Hematopoietic multipotent progenitor cell treated with erythropoietin and hydrocortisone succinate and interleukin-3 and kit ligand, for 17 days (in vitro differentiated cells): ENCODE measurements around the gene TAGLN3.
"Not testable (repeated sequence)": the region's sequence is repeated elsewhere in the genome, so short reads cannot be mapped to it uniquely, and the experiment has no call there.

Experiments used
- DNase-seq: peaks from one replicate; pipeline ENCODE4 v3.0.0-alpha.2; 2015; ENCODE audit warnings: low spot score

TAGLN3 gene

GRCh38 chr3:112010636-112011035 is 11.9 kb downstream of the TAGLN3 start:
- DNase-seq = no peak

- DNase-seq = no peak
These were observed 12.7 kb downstream of the TAGLN3 start for GRCh38 chr3:112011376-112011940.

GRCh38 chr3:112012205-112012992 is 13.7 kb downstream of the TAGLN3 start:
- DNase-seq = no peak

DNA sequence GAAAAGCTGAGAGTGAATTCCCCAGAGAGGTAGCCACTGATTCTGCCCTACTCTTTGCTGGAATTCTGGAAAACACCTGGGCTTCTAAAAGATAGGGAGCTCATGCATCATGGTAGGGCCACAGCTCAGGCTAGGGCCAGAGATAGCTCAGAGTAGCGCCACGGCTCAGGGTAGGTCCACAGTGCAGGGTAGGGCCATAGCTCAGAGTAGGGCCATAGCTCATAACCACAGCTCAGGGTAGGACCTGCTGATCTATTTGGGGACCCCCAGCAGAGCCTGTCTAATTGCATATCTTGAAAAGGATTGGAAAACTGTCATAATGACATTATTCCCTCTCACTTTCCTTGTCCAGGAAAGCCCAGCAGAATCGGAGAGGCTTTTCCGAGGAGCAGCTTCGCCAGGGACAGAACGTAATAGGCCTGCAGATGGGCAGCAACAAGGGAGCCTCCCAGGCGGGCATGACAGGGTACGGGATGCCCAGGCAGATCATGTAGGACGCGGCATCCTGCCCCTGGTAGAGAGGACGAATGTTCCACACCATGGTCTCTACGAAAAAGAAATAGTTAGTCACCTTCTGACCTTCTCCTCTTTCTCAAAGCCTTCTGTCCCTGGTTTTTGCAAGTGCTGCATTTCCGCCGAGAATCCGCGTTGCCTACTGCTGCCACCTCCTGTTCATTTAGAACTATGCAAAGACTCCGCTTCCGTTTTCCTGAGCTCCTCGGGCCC is 14.5 kb downstream of the TAGLN3 start:
- DNase-seq = peak; percentile 6

DNA sequence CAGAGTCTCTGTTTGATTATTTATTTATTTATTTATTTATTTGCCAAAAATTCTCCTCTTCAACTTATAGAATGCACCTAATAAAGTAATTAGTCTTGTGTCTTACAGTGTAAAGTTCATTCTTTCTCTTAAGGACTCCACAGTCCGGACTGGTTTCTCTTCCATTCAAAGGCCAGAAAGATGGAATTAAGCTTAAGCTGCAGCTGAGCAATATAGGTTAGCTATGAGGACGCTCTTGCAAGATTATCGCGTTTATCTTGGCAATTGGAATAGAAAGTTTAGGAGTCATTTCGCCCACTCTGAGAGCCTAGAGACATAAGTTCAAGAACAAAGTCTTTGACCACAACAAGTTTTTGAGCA is 15.0 kb downstream of the TAGLN3 start:
- DNase-seq = no peak

DNA sequence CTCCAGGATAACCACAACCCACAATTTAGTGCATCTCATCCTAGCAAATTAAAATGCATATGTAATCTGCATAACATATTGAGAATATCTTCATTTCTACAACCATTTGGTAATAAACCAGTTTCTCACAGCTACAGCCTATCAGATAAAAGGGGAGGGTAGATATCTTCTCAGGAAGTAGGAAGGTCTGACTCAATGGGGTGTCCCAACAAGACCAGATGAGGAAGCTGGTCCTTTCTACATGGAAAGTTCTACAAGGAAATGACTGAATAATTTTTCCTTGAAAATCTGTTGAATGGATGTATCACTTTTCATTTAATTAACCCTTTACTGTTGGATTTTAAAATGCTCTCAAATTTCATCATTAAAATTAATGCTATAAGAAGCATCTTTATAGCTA is 18.4 kb downstream of the TAGLN3 start:
- DNase-seq = no peak

GRCh38 chr3:112018712-112019111 is 20.0 kb downstream of the TAGLN3 start:
- DNase-seq = no peak

DNA sequence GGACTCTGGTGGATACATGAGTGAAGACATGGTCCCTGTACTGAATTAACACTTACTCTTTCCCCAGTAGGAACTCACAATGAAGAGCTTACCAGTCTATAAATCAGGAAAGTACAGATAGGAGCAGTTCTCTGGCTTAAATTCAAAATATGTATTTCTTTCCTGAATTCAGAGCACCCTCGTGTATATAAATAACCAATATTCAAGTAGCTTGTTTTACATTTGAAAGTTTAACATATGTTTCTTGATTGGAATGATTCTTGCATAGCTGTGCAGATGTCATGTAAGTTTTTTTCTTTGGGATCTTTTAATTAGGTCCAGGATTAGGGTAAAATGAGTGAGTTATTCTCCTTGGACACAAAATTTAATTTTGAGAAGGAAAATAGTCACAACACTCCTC is 21.0 kb downstream of the TAGLN3 start:
- DNase-seq = no peak

DNA sequence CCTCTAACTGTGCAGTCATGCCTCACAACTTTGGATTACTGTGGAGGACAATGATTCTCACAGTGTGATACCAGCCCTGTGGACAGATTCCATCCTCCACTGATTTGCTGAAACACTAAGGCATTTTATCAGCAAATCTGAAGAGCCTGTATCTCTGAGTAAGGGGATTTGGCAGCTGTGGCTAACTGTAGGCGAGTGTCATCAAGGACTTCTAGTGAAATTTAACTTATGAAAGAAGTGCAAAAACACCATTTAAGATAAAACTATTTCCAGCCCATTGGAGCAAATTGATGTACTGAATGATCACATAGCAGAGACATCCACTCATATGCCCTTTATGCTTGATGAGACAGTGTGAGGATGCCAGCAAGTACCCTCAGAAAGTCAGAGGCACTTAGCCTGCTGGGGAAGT is 22.0 kb downstream of the TAGLN3 start:
- DNase-seq = no peak

DNA sequence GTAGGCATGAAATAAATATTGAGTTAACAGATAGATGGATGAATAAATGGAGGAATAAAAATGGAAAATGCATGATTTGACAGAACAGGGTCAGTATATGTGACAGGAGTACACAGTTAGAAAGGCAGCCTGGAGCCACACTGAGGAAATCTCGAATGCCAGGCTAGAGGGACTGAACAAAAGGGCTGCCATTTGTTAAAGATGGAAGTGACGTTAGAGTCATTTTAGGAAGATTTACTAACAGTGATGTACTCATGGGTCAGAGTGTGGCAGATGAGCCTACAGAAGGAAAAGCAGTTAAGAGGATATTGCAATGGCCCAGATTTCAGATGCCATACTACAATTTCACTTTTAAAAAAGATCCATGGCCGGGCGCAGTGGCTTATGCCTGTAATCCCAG is 28.4 kb downstream of the TAGLN3 start:
- DNase-seq = no peak

- no peak for DNase-seq
These were observed 29.1 kb downstream of the TAGLN3 start for GRCh38 chr3:112027826-112028225.

DNA sequence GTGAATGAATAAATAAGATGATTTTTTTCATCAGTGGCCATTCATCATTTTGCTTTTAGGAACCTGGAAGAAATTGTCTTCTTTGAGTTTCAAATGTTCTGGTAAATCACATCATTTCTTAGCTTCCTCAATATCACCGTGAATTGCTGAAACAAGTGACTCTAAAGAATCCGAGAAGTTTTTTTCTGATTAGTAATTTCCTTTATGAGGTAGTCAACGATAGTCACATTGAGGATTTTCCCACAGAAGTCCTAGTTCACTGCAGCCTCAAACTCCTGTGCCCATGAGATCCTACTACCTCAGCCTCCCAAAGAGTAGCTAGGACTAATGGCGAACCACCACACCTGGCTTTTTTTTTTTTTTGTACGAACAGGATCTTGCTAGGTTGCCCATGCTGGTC is 32.2 kb downstream of the TAGLN3 start:
- no peak for DNase-seq

- DNase-seq = no peak
These were observed 33.5 kb downstream of the TAGLN3 start for GRCh38 chr3:112032098-112032731.

GRCh38 chr3:112034436-112034835 is 35.7 kb downstream of the TAGLN3 start, which contains the start of gene TMPRSS7:
TMPRSS7 (plus strand) TSS chr3:112034736; CDS start chr3:112034846, 110 bp downstream.
- DNase-seq = no peak

GRCh38 chr3:112035241-112035640 is 36.5 kb downstream of the TAGLN3 start:
- no peak for DNase-seq

- not testable (repeated sequence) for DNase-seq
These were observed 38.5 kb downstream of the TAGLN3 start for GRCh38 chr3:112037194-112037593.

- DNase-seq = no peak
These were observed 40.1 kb downstream of the TAGLN3 start for GRCh38 chr3:112038863-112039262.

DNA sequence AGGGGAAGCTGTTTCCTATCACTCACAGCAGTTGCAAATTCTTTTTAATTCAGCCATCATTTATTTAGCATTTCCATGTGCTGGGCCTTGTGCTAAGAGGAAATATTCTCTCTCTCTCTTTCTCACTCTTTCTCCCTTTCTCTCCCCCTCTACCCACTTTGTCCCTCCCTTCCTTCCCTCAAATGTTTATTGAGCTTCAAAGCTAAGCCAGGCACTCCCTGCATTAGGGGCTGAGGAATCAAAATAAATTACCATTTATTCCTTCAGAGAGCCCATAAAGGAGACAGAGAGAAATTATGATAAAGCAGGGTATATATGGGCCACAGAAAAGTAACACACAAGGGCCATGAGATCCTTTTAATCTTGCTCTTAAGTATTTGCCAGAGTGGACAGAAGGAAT is 42.6 kb downstream of the TAGLN3 start:
- DNase-seq = no peak

- DNase-seq = no peak
These were observed 44.1 kb downstream of the TAGLN3 start for GRCh38 chr3:112042842-112043280.

DNA sequence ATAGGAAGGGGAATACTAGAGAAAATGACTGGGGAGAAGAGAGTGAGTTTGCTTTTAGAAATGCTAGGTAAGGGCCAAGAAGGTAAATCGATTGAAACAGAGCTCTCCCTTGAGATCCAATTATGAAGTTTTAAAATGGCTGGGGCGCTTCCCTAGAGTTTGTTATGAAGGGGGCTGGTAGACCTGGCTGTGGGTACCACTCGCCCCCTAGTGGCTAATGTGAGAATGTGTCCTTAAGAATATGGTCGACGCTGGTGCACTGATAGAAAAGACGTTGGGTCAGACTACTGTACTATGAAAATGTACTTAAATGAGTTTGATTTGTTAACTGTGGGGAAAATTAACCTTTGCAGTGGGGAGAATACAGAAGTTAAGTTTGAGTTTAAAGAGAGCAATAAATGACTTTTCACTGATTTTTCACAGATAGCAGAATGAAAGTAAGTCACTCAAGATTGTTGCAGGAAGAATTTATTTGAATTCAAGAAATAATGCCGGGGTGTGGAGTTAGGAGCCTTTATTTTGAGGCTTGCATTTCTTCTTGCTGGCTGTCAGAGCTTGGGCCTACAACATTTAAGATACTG is 45.0 kb downstream of the TAGLN3 start:
- DNase-seq = peak; percentile 49

DNA sequence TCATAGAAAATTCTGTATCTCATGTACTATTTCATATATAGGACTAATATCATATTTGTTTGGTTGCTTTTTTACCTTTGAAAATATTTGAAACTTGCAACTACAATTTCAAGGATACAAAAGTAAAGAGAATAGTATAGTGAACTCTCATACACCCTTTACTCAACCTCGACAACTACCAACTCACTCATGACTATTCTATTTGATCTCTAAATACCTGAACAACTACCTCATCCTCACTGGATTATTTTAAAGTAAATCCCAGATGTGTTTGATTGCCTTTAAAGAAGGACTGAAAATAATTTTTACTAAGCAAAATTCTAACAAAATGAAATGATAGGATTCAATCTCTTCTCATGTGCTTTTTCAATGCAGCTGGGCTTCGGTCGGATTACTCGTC is 47.9 kb downstream of the TAGLN3 start:
- no peak for DNase-seq

DNA sequence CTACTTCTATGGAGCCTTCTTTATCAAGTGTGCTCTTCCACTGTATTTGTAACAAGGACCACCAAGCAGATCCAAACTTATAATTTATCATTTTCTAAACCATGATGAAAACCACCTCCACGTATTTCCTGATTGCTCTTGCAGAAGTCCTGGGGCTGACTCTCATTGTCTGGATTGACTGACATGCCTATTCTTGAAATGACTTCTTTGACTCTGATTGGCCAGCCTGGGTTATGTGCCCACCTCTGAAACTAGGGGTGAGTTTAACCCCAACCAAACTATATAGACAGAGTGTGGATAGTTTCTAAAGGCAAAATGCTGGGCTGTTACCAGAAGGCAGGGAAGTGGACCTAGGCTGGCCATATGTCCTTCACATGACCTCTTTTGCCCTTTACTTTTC is 48.5 kb downstream of the TAGLN3 start:
- no peak for DNase-seq
